GM10248 (cell line): Measurements from ENCODE around the gene CD164L2.

Experiments
- CTCF ChIA-PET: fragments of 300-600 bp; sonication (Branson Sonifier 250); formaldehyde crosslinking; extraction: SDS; loops from one replicate; lab custom pipeline; 2021; ENCODE audit warnings: antibody characterized with exemption; lab: Yijun Ruan, JAX
- POLR2A ChIA-PET: fragments of 350-650 bp; sonication (Branson Sonifier 250); formaldehyde crosslinking; extraction: SDS; loops from one replicate; lab custom pipeline; 2020; ENCODE audit warnings: antibody characterized with exemption; lab: Yijun Ruan, JAX
- DNase-seq: peaks from one replicate; pipeline ENCODE4 v3.0.0; 2012; ENCODE audit errors: extremely low spot score
- CTCF ChIP-seq: IDR thresholded peaks from 2 replicates; pipeline ENCODE4 v1.5.1; 2012; ENCODE audit warnings: mild to moderate bottlenecking, low read depth; ENCODE audit errors: extremely low read depth, missing control alignments, control extremely low read depth

The CD164L2 gene

GRCh38 chr1:27427816-27428315 lies 44.7 kb upstream of the CD164L2 start:
- POLR2A ChIA-PET = no interaction called here
- TF ChIP-seq CTCF = no peak
- DNase-seq = no peak
- CTCF ChIA-PET = interaction anchor here (0.8 to 10.7 kb wide), 11 partner anchors 9 to 241 kb away, joined by 3 to 66 read pairs (median 4); partner anchors contain the start of gene WASF2

- ChIA-PET CTCF (interaction anchor here (0.8 to 10.7 kb wide), 8 partner anchors 8 to 242 kb away, joined by 3 to 66 read pairs (median 4); partner anchors contain the start of gene WASF2), POLR2A (no interaction called here)
- TF ChIP-seq CTCF = no peak
- DNase-seq = no peak
Observed at GRCh38 chr1:27427329-27427728, 44.2 kb upstream of the CD164L2 start.

- no peak for TF ChIP-seq CTCF
- ChIA-PET CTCF (interaction anchor here (1.0 to 10.7 kb wide), 5 partner anchors 10 to 183 kb away, joined by 3 to 66 read pairs (median 5); no protein-coding TSS in a partner anchor), POLR2A (no interaction called here)
- DNase-seq = no peak
Observed at GRCh38 chr1:27423709-27424108, 40.6 kb upstream of the CD164L2 start.

- no peak for TF ChIP-seq CTCF
- ChIA-PET POLR2A (no interaction called here), CTCF (interaction anchor here (0.7 to 1.9 kb wide), 12 partner anchors 8 to 244 kb away, joined by 3 to 8 read pairs (median 4); partner anchors contain the start of gene AHDC1)
- DNase-seq = peak; percentile 83
Observed at GRCh38 chr1:27418326-27419185, 35.4 kb upstream of the CD164L2 start.

- CTCF ChIA-PET = interaction anchor here (1.0 to 2.3 kb wide), 8 partner anchors 13 to 245 kb away, joined by 3 to 19 read pairs (median 4); no protein-coding TSS in a partner anchor
- DNase-seq = no peak
- POLR2A ChIA-PET = interaction anchor here (0.5 kb wide), 1 partner anchor 24 kb away, joined by 6 read pairs; no protein-coding TSS in a partner anchor
- no peak for TF ChIP-seq CTCF
Observed at GRCh38 chr1:27417713-27418112, 34.6 kb upstream of the CD164L2 start.

GRCh38 chr1:27416387-27417111 lies 33.4 kb upstream of the CD164L2 start:
- POLR2A ChIA-PET = interaction anchor here (1.0 kb wide), 1 partner anchor 27 kb away, joined by 3 read pairs; no protein-coding TSS in a partner anchor
- CTCF ChIA-PET = interaction anchor here (0.7 to 5.1 kb wide), 43 partner anchors 8 to 247 kb away, joined by 3 to 41 read pairs (median 5); partner anchors contain the start of genes AHDC1 and WASF2

More at GRCh38 chr1:27416387-27417111, 33.4 kb upstream of the CD164L2 start:
- no peak for DNase-seq
- peak; percentile 64 for TF ChIP-seq CTCF
